ENCODE measurements around the gene COL9A3. TPM values are rescaled to one million over a fixed set of nuclear protein-coding genes. Genes with fewer than 3 reads are reported as not detected.

The COL9A3 gene
- total RNA-seq, 1 donor from 2014 or later = 78.7 TPM

- Mint-ChIP-seq H3K4me3 (ENCODE audit: unreplicated experiment) (no peak overlapping the region), H3K4me1 (ENCODE audit: low read depth, unreplicated experiment) (peaks cover 9% of the 10 kb centered on the region), H3K9me3 (ENCODE audit: unreplicated experiment) (peaks cover 3% of the 10 kb centered on the region), H3K27ac (ENCODE audit: unreplicated experiment) (no peak overlapping the region), H3K27me3 (ENCODE audit: unreplicated experiment) (peaks cover 5% of the 10 kb centered on the region), H3K36me3 (ENCODE audit: unreplicated experiment) (no peaks in the 10 kb centered on the region)
- TF ChIP-seq CTCF (IDR thresholded peaks at IDR 0.05; ENCODE audit: partially characterized antibody, unreplicated experiment) = no peak
- DNase-seq = no peak
Observed at GRCh38 chr20:62825986-62826645, 9.3 kb downstream of the COL9A3 start.

GRCh38 chr20:62826646-62827310 lies 9.9 kb downstream of the COL9A3 start:
- no peaks in the 10 kb centered on the region for H3K36me3 Mint-ChIP-seq (ENCODE audit: unreplicated experiment)
- peaks cover 3% of the 10 kb centered on the region for H3K9me3 Mint-ChIP-seq (ENCODE audit: unreplicated experiment)
- H3K27ac Mint-ChIP-seq (ENCODE audit: unreplicated experiment) = no peak overlapping the region
- no peak for DNase-seq
- TF ChIP-seq CTCF (IDR thresholded peaks at IDR 0.05; ENCODE audit: partially characterized antibody, unreplicated experiment) = no peak
- peaks cover 5% of the 10 kb centered on the region for H3K27me3 Mint-ChIP-seq (ENCODE audit: unreplicated experiment)
- H3K4me1 Mint-ChIP-seq (ENCODE audit: low read depth, unreplicated experiment) = peaks cover 11% of the 10 kb centered on the region
- no peak overlapping the region for H3K4me3 Mint-ChIP-seq (ENCODE audit: unreplicated experiment)

GRCh38 chr20:62827311-62828038 lies 10.6 kb downstream of the COL9A3 start:
- H3K4me1 Mint-ChIP-seq (ENCODE audit: low read depth, unreplicated experiment) = peaks cover 17% of the 10 kb centered on the region
- no peak overlapping the region for H3K4me3 Mint-ChIP-seq (ENCODE audit: unreplicated experiment)

GRCh38 chr20:62828051-62828450 lies 11.2 kb downstream of the COL9A3 start:
- H3K27me3 Mint-ChIP-seq (ENCODE audit: unreplicated experiment) = peaks cover 5% of the 10 kb centered on the region
- peaks cover 1% of the 10 kb centered on the region for H3K9me3 Mint-ChIP-seq (ENCODE audit: unreplicated experiment)
- TF ChIP-seq CTCF (IDR thresholded peaks at IDR 0.05; ENCODE audit: partially characterized antibody, unreplicated experiment) = no peak
- H3K36me3 Mint-ChIP-seq (ENCODE audit: unreplicated experiment) = no peaks in the 10 kb centered on the region
- no peak overlapping the region for H3K27ac Mint-ChIP-seq (ENCODE audit: unreplicated experiment)
- peaks cover 19% of the 10 kb centered on the region for H3K4me1 Mint-ChIP-seq (ENCODE audit: low read depth, unreplicated experiment)
- DNase-seq = no peak
- H3K4me3 Mint-ChIP-seq (ENCODE audit: unreplicated experiment) = no peak overlapping the region

More at GRCh38 chr20:62827311-62828038, 10.6 kb downstream of the COL9A3 start:
- no peak for TF ChIP-seq CTCF (IDR thresholded peaks at IDR 0.05; ENCODE audit: partially characterized antibody, unreplicated experiment)
- no peak overlapping the region for H3K27ac Mint-ChIP-seq (ENCODE audit: unreplicated experiment)
- peak; percentile 53 for DNase-seq
- peaks cover 3% of the 10 kb centered on the region for H3K9me3 Mint-ChIP-seq (ENCODE audit: unreplicated experiment)
- H3K36me3 Mint-ChIP-seq (ENCODE audit: unreplicated experiment) = no peaks in the 10 kb centered on the region
- peaks cover 5% of the 10 kb centered on the region for H3K27me3 Mint-ChIP-seq (ENCODE audit: unreplicated experiment)
